Stomach (tissue), 9 donors: ENCODE data around the gene TSPAN14. TPM values are rescaled to one million over a fixed set of nuclear protein-coding genes. Genes with fewer than 3 reads are reported as not detected.

ENCODE experiments used
- DNase-seq, 2 donors: peaks; one replicate each; pipeline versions ENCODE4 v3.0.0 to v3.0.0-alpha.2; 2013 to 2019
- H3K27ac ChIP-seq, 5 donors: fragments of 200-600 bp in 4 of 5; sonication (generic) in 4 of 5; one replicate each; pipeline ENCODE4 v1.5.1; 2013 to 2019; ENCODE audit warnings: mild to moderate bottlenecking in 1 of 5, moderate library complexity in 1 of 5
- H3K27me3 ChIP-seq, 3 donors: fragments of 200-600 bp; sonication (generic); one replicate each; pipeline ENCODE4 v1.5.1; 2017 to 2019; ENCODE audit warnings: mixed run types in 1 of 3
- H3K36me3 ChIP-seq, 4 donors: fragments of 200-600 bp; sonication (generic); 1 replicate in 3 of 4; 2 replicates in 1 of 4; pipeline ENCODE4 v1.5.1; 2016 to 2019
- H3K4me1 ChIP-seq, 4 donors: fragments of 200-600 bp; sonication (generic); one replicate each; pipeline ENCODE4 v1.5.1; 2016 to 2019
- H3K4me3 ChIP-seq, 4 donors: fragments of 200-600 bp; sonication (generic) in 3 of 4; one replicate each; pipeline ENCODE4 v1.5.1; 2016 to 2019; ENCODE audit warnings: mild to moderate bottlenecking in 1 of 4
- H3K9me3 ChIP-seq, 4 donors: fragments of 200-600 bp; sonication (generic); one replicate each; pipeline ENCODE4 v1.5.1; 2016 to 2019
- EP300 ChIP-seq: sonication (generic); formaldehyde crosslinking; IDR thresholded peaks from one replicate; pipeline ENCODE4 v1.6.1; 2017; ENCODE audit warnings: antibody characterized with exemption
- POLR2A ChIP-seq, 4 donors: fragments of 450-650 bp; IDR thresholded peaks; one replicate each; pipeline ENCODE4 v1.6.1; 2016; ENCODE audit warnings: antibody characterized with exemption in 4 of 4, control low read depth in 2 of 4, mild to moderate bottlenecking in 1 of 4, moderate library complexity in 1 of 4
- POLR2AphosphoS5 ChIP-seq, 3 donors: sonication (generic); formaldehyde crosslinking; IDR thresholded peaks; one replicate each; pipeline ENCODE4 v1.6.1; 2016; ENCODE audit warnings: antibody characterized with exemption in 3 of 3
- WGBS, 5 donors: extraction: QIAGEN DNeasy Blood & Tissue Kit in 3 of 5; methylation state at CpG; one replicate each; pipeline versions ENCODE4 v1.1.5 to v1.1.7; 2013 to 2018; 5-methylcytosine and 5-hydroxymethylcytosine counted together
- intact Hi-C: fragments of 100-400 bp; cut with DNase I; formaldehyde crosslinking; loops from one replicate; pipeline ENCODE4 v1.15.1; 2023; ENCODE audit warnings: low total_unique reads
- polyA plus RNA-seq, 3 donors: library from polyadenylated mRNA; stranded (reverse); fragments of 200-250 nt; gene quantifications; one replicate each; pipeline ENCODE4 v1.2.3, GENCODE V29; 2013
- total RNA-seq, 5 donors: library from RNA; depleted of rRNA; stranded (reverse); fragments of >200 nt; gene quantifications; one replicate each; pipeline versions ENCODE4 v1.1.0 to v1.2.3, GENCODE V29; 2014 to 2016
- TF ChIP-seq, protein P1 (sequence below), 7 experiments: fragments of 450-650 bp in 4 of 7; fragments of 200-600 bp in 3 of 7; sonication (generic) in 3 of 7; IDR thresholded peaks; one replicate each; pipeline ENCODE4 v1.5.1; 2016 to 2019; ENCODE audit warnings: antibody characterized with exemption in 7 of 7, control low read depth in 2 of 7, mild to moderate bottlenecking in 1 of 7
- donor health status: healthy with polysubstance abuse.
- donor health status: Bipolar disorder and iron deficiency.
- donor health status: healthy.

TSPAN14 gene
- total and polyA plus RNA-seq, 8 donors, result 7.0 to 82.6 (median 30.5) TPM

DNA sequence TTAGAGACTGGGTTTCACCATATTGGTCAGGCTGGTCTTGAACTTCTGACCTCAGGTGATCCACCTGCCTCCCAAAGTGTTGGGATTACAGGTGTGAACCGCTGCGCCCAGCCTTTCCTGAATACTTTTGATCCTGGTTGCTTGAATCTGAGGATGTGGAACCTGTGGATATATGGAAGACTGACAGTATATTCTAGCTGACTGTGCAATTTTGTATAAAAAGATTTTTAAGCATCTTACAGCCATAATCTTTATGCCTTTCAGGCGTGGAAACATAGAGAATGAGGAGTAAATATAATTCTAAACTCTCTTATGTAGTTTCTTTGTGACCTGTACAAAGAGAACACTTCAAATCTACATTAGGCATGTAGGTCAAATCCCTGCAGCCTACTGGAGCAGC lies 16.2 kb downstream of the TSPAN14 start:
- Histone ChIP-seq H3K27me3 (no peaks in the 10 kb centered on the region), H3K27ac (peak overlapping the region in 2 of 5 donors; percentile 78 to 91), H3K9me3 (no peaks in the 10 kb centered on the region), H3K4me1 (peaks cover 61 to 100% (median 96%) of the 10 kb centered on the region in 4 donors), H3K36me3 (peaks cover 0 to 40% (median 28%) of the 10 kb centered on the region in 4 donors), H3K4me3 (no peak overlapping the region)
- no peak for DNase-seq
- intact Hi-C loops, result no loop called here
- TF ChIP-seq, protein P1, sequence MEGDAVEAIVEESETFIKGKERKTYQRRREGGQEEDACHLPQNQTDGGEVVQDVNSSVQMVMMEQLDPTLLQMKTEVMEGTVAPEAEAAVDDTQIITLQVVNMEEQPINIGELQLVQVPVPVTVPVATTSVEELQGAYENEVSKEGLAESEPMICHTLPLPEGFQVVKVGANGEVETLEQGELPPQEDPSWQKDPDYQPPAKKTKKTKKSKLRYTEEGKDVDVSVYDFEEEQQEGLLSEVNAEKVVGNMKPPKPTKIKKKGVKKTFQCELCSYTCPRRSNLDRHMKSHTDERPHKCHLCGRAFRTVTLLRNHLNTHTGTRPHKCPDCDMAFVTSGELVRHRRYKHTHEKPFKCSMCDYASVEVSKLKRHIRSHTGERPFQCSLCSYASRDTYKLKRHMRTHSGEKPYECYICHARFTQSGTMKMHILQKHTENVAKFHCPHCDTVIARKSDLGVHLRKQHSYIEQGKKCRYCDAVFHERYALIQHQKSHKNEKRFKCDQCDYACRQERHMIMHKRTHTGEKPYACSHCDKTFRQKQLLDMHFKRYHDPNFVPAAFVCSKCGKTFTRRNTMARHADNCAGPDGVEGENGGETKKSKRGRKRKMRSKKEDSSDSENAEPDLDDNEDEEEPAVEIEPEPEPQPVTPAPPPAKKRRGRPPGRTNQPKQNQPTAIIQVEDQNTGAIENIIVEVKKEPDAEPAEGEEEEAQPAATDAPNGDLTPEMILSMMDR (IDR thresholded peaks at IDR 0.05), result no peak
- TF ChIP-seq POLR2AphosphoS5 (IDR thresholded peaks at IDR 0.05) (no peak), EP300 (no peak), POLR2A (IDR thresholded peaks at IDR 0.05) (no peak)
- WGBS, 5 donors, result 92 to 97% (median 97%) methylated on average over 3 of the region's 3 CpGs

DNA sequence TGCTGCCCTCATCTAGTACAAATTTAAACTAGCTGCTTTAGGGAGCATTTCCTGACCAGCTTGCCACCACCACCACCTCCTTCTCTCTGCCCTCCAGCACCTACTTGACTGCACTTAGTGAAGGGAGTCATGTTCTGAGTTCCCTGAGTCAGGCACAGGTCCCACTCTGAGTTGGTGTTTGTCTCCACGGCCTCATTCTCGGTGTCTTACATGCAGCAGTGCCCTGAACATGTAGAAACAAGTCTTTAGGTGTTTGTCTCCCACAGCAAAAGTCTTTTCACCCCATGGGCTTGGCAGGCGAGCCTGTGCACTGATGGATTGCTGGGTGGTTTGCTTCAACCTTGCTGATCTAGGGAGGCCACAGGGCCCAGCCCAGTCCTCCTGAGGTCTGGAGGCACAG lies 16.9 kb downstream of the TSPAN14 start:
- intact Hi-C loops, result no loop called here
- peaks cover 0 to 40% (median 28%) of the 10 kb centered on the region in 4 donors for H3K36me3 ChIP-seq
- peaks cover 55 to 97% (median 90%) of the 10 kb centered on the region in 4 donors for H3K4me1 ChIP-seq

DNA sequence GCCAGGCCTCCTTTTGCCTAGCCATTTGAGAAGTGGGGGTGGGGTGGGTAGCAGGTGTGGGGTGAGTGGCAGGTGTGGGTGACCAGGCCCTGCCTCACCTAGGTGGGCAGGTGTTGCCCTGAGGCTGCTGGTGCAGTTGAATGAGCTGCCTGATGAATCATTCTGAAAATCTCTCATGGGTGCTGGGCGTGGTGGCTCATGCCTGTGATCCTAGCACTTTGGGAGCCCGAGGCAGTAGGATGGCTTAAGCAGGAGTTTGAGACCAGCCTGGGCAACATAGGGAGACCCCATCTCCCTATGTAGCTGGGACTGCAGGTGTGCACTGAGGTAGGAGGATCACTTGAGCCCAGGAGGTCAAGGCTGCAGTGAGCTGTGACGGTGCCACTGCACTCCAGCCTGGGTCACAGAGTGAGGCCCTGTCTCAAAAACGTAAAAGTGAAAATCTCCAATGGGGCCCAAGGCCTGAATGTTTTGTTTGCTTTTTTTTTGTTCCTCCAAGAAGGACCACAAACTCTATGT lies 17.7 kb downstream of the TSPAN14 start:
- Histone ChIP-seq H3K27me3 (no peaks in the 10 kb centered on the region), H3K9me3 (no peaks in the 10 kb centered on the region), H3K36me3 (peaks cover 0 to 40% (median 28%) of the 10 kb centered on the region in 4 donors), H3K4me3 (no peak overlapping the region), H3K4me1 (peaks cover 50 to 92% (median 83%) of the 10 kb centered on the region in 4 donors), H3K27ac (peak overlapping the region in 3 of 5 donors; percentile 11 to 91 (median 53))
- DNase-seq, result no peak
- 47 to 70% (median 67%) methylated on average over 3 to 4 of the region's 4 CpGs for WGBS, 5 donors
- intact Hi-C loops, result no loop called here
- TF ChIP-seq POLR2A (IDR thresholded peaks at IDR 0.05) (no peak), EP300 (no peak), POLR2AphosphoS5 (IDR thresholded peaks at IDR 0.05) (no peak)
- TF ChIP-seq, protein P1 (IDR thresholded peaks at IDR 0.05), result no peak

More for the DNA sequence above, 16.9 kb downstream of the TSPAN14 start:
- H3K27me3 ChIP-seq, result no peaks in the 10 kb centered on the region
- no peak for DNase-seq
- no peak overlapping the region for H3K4me3 ChIP-seq
- WGBS, 5 donors, result 63 to 98% (median 88%) methylated on average over 2 to 3 of the region's 3 CpGs
- TF ChIP-seq POLR2A (IDR thresholded peaks at IDR 0.05) (no peak), EP300 (no peak), POLR2AphosphoS5 (IDR thresholded peaks at IDR 0.05) (no peak)
- TF ChIP-seq, protein P1 (IDR thresholded peaks at IDR 0.05), result no peak
- H3K9me3 ChIP-seq, result no peaks in the 10 kb centered on the region
- peak overlapping the region in 4 of 5 donors; percentile 5 to 91 (median 32) for H3K27ac ChIP-seq

DNA sequence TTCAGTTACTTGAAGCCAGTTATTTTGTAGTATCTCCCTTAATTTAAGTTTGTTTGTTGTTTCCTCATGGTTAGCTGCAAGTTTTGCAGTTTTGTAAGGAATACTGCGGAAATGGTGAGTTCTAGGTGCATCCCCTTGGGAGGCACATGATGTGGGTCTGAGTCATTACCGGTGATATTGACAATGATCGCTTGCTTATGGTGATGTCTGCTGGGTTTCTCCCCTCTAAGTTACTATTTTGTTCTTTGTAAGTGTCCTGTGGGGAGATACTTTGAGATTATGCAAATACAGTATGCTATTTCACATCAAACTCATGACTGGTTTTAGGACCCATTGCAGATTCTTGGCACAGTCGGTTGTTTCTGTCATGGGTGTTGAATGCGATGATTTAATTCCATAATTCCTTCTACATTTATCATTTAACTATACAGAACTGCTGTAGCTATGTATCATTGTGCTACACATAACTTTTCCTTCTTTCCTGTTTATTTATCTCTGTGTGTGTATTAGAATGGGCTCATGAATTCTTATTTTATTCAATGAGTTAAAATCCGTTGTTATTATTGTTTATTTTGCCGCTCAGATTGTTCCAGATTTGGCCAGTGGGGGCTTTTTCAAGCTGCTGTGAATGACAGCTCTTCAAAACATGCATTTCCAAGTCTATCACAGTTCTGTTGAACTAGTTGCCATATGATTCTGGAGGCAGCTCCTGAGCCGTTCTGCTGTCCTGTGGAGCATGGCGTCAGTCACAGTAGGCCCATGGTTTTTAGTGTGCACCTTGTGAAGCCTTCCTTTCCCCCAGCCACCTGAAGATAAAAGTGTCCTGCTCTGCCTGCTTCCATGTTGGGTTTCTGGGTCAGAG lies 18.4 kb downstream of the TSPAN14 start:
- no peak for DNase-seq
- Histone ChIP-seq H3K36me3 (peaks cover 0 to 40% (median 28%) of the 10 kb centered on the region in 4 donors), H3K4me3 (no peak overlapping the region), H3K27me3 (no peaks in the 10 kb centered on the region), H3K27ac (peak overlapping the region in 3 of 5 donors; percentile 11 to 91 (median 53)), H3K4me1 (peaks cover 45 to 88% (median 76%) of the 10 kb centered on the region in 4 donors), H3K9me3 (peaks cover 0 to 1% (median 0%) of the 10 kb centered on the region in 4 donors)
- TF ChIP-seq EP300, result no peak
- no peak for TF ChIP-seq POLR2A (IDR thresholded peaks at IDR 0.05)
- TF ChIP-seq POLR2AphosphoS5 (IDR thresholded peaks at IDR 0.05), result no peak
- TF ChIP-seq, protein P1 (IDR thresholded peaks at IDR 0.05), result no peak
- WGBS, 5 donors, result 62 to 67% (median 66%) methylated on average over 9 of the region's 9 CpGs
- intact Hi-C loops, result no loop called here
